Hepatic stellate cell (primary cell): ENCODE data around the gene HPGDS.

Source experiments
- DNase-seq: peaks from one replicate; pipeline ENCODE4 v3.0.0; 2011; ENCODE audit warnings: low spot score

The HPGDS gene

DNA sequence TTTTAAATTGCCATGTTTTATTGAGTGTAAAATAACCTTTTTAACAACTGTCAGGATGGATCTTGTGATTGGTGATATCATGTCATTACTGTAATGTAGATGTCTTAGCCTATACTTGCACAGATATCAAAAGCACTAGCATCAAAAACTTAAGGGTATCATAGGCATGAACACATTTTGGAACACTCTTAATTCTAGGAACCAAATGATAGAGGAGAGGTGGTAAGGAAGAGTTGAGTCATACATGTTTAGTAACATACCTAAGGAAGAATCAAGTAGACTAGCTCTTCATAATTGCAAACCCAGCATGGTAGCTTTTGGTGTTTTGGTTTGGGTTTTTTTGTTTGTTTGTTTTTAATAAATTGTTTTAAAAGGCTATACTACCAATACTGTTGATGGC, 91.5 kb downstream of the HPGDS start:
- no peak for DNase-seq
